ENCODE measurements around the gene RANGAP1. TPM values are rescaled to one million over a fixed set of nuclear protein-coding genes. Genes with fewer than 3 reads are reported as not detected.

The RANGAP1 gene, protein sequence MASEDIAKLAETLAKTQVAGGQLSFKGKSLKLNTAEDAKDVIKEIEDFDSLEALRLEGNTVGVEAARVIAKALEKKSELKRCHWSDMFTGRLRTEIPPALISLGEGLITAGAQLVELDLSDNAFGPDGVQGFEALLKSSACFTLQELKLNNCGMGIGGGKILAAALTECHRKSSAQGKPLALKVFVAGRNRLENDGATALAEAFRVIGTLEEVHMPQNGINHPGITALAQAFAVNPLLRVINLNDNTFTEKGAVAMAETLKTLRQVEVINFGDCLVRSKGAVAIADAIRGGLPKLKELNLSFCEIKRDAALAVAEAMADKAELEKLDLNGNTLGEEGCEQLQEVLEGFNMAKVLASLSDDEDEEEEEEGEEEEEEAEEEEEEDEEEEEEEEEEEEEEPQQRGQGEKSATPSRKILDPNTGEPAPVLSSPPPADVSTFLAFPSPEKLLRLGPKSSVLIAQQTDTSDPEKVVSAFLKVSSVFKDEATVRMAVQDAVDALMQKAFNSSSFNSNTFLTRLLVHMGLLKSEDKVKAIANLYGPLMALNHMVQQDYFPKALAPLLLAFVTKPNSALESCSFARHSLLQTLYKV
- polyA plus RNA-seq (2011; rRNA removed) (43.0 and 44.9 TPM in 2 replicates), polyA plus RNA-seq (2017; fragmentation: RNase III; extraction: RNeasy Plus Mini Kit Qiagen cat#74134 plus additional on column Dnase treatment) (66.5 to 81.3 TPM (median 75.1 TPM) in 3 replicates), polyA minus RNA-seq (2011; rRNA and poly(A)+ RNA removed) (47.2 and 55.3 TPM in 2 replicates)
- 107 TPM in 2 replicates for polyA plus RNA-seq (2012; cell fraction: cytosol; rRNA removed)
- polyA plus RNA-seq (2012; cell fraction: nucleus; rRNA removed): 266 and 276 TPM in 2 replicates

DNA sequence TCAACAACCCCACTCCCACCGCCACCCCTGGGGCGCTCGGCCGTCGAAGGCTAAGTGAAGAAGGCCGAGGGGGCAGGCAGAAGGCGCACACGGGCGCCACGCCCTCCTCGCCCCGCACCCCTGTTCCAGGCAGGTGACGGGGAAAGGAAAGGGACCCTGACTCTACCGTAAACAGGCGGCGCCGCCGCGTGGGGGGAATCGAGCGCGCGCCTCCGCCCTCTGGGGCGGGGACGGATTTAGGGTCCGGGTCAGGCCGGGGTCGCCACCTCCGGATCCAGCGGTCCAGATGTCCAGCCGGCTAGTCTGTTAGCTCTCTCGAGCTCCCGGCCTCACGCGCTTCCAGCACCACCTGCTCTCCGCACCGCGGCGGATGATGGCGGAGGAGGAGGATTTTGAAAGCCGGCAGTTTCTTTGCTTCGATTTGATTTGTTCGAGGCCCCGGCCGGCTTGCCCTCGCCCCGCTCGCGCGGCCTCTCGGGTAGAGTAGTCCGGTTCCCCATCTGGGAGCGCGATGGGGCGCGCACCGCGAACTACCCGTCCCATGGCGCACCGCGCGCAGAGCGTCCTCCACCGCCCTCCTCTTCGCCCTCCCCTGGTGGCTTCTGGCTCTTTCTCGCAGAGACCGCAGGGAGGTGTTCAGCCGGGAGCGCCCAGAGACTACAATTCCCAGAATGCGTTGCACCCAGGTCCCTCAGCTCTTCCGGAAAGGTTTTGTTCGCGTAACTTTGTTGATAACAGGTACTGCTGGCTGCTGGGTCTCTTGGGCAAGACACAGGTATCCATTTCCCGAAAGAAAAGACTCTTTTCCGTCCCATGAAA, at the start of gene RANGAP1:
RANGAP1 (minus strand) TSS at position 368 of the 819 bp plus-strand sequence. CDS start 5,143 bp downstream, outside the sequence.
- H3K9me3 ChIP-seq: no peaks in the 10 kb centered on the region
- TF ChIP-seq CHD4 (IDR thresholded peaks at IDR 0.05; ENCODE audit: borderline replicate concordance): no peak
- no peak for TF ChIP-seq HOXA7 (CRISPR knock-in tag; IDR thresholded peaks at IDR 0.05)
- TF ChIP-seq JUN (IDR thresholded peaks at IDR 0.05): peak in 1 of 2 experiments; percentile 49; a peak in 1 of 5 replicates
- no peak for TF ChIP-seq ZSCAN20 (CRISPR knock-in tag; IDR thresholded peaks at IDR 0.05)
- TF ChIP-seq NPAS2 (CRISPR knock-in tag; IDR thresholded peaks at IDR 0.05; ENCODE audit: borderline replicate concordance): no peak
- peak; percentile 30; the same call in 1 of the 2 replicates for TF ChIP-seq PHF8 (IDR thresholded peaks at IDR 0.05; ENCODE audit: borderline replicate concordance, low read depth)
- 0 out of 2 replicates have a peak, but pooled peaks have one; percentile 54 for TF ChIP-seq TFCP2L1 (CRISPR knock-in tag; IDR thresholded peaks at IDR 0.05)
- TF ChIP-seq KDM5A (IDR thresholded peaks at IDR 0.05): peak; percentile 57
- TF ChIP-seq HEYL (CRISPR knock-in tag; IDR thresholded peaks at IDR 0.05): no peak
- TF ChIP-seq SREBF2 (IDR thresholded peaks at IDR 0.05): no peak
- no peak for TF ChIP-seq NFE2L2 (conservative IDR thresholded peaks at IDR 0.05; ENCODE audit: low read length)
- TF ChIP-seq, protein P1, sequence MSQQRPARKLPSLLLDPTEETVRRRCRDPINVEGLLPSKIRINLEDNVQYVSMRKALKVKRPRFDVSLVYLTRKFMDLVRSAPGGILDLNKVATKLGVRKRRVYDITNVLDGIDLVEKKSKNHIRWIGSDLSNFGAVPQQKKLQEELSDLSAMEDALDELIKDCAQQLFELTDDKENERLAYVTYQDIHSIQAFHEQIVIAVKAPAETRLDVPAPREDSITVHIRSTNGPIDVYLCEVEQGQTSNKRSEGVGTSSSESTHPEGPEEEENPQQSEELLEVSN (IDR thresholded peaks at IDR 0.05; ENCODE audit: borderline replicate concordance, low read depth): peak; percentile 55; the same call in 1 of the 2 replicates
- TF ChIP-seq, protein P2, sequence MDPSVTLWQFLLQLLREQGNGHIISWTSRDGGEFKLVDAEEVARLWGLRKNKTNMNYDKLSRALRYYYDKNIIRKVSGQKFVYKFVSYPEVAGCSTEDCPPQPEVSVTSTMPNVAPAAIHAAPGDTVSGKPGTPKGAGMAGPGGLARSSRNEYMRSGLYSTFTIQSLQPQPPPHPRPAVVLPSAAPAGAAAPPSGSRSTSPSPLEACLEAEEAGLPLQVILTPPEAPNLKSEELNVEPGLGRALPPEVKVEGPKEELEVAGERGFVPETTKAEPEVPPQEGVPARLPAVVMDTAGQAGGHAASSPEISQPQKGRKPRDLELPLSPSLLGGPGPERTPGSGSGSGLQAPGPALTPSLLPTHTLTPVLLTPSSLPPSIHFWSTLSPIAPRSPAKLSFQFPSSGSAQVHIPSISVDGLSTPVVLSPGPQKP (IDR thresholded peaks at IDR 0.05; ENCODE audit: low read depth, low read length): no peak
- peak; percentile 72 for TF ChIP-seq POLR2A (IDR thresholded peaks at IDR 0.05; ENCODE audit: low read length)
- TF ChIP-seq MAZ (IDR thresholded peaks at IDR 0.05; ENCODE audit: borderline replicate concordance, low read depth, low read length): peak; percentile 81; the same call in 1 of the 2 replicates
- TF ChIP-seq RAD21 (conservative IDR thresholded peaks at IDR 0.05 in 1 of 2, IDR thresholded peaks at IDR 0.05 in 1 of 2): 0 out of 5 replicates have a peak, but pooled peaks of 1 of the 2 experiments have one; percentile 14
- 0 out of 2 replicates have a peak, but pooled peaks have one; percentile 23 for TF ChIP-seq MYC (IDR thresholded peaks at IDR 0.05; ENCODE audit: borderline replicate concordance, low read length)
- TF ChIP-seq, protein P3, sequence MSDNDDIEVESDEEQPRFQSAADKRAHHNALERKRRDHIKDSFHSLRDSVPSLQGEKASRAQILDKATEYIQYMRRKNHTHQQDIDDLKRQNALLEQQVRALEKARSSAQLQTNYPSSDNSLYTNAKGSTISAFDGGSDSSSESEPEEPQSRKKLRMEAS (IDR thresholded peaks at IDR 0.05): peak; percentile 89
- TF ChIP-seq JUNB (IDR thresholded peaks at IDR 0.05): no peak
- peak; percentile 40 for TF ChIP-seq MAFK (IDR thresholded peaks at IDR 0.05; ENCODE audit: partially characterized antibody)
- no peak for TF ChIP-seq RCOR1 (IDR thresholded peaks at IDR 0.05; ENCODE audit: low read depth, low read length)
- no peak for TF ChIP-seq CEBPB (IDR thresholded peaks at IDR 0.05)
- TF ChIP-seq, protein P4, sequence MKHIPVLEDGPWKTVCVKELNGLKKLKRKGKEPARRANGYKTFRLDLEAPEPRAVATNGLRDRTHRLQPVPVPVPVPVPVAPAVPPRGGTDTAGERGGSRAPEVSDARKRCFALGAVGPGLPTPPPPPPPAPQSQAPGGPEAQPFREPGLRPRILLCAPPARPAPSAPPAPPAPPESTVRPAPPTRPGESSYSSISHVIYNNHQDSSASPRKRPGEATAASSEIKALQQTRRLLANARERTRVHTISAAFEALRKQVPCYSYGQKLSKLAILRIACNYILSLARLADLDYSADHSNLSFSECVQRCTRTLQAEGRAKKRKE (CRISPR knock-in tag; IDR thresholded peaks at IDR 0.05; ENCODE audit: low read depth): 0 out of 2 replicates have a peak, but pooled peaks have one; percentile 43
- peak within 1 kb of the TSS; percentile 93 to 96 for H3K27ac ChIP-seq
- peak within 1 kb of the TSS; percentile 97 for H3K4me3 ChIP-seq
- FAIRE-seq: peak; percentile 23
- 2% methylated on average over 5 of the region's 77 CpGs for WGBS (ENCODE audit: missing lambda C conversion rate)
- H3K4me1 ChIP-seq: peaks cover 52% of the 10 kb centered on the region
- peak; percentile 92 to 96 for DNase-seq (ENCODE audit: low read depth in 1 of 2, low spot score in 1 of 2)
- peak; percentile 95 to 97 for ATAC-seq
- peak within 1 kb of the TSS; percentile 88 for H3K4me2 ChIP-seq
- ChIA-PET POLR2A (interaction anchor here (0.6 to 1.4 kb wide), 6 partner anchors 15 to 429 kb away, joined by 4 to 11 read pairs (median 4); partner anchors contain the start of genes ST13, TEF, XPNPEP3 and ZC3H7B), CTCF (interaction anchor here (1.1 to 1.7 kb wide), 2 partner anchors 11 to 16 kb away, joined by 4 to 6 read pairs; partner anchors contain the start of gene ZC3H7B)
